Adipose tissue (tissue), 3 donors: ENCODE measurements around the gene TMEM145. TPM values are rescaled to one million over a fixed set of nuclear protein-coding genes. Genes with fewer than 3 reads are reported as not detected.
"Not testable (repeated sequence)": the region's sequence is repeated elsewhere in the genome, so short reads cannot be mapped to it uniquely, and the experiment has no call there.

Experiments used
- H3K27ac ChIP-seq: one replicate; pipeline ENCODE4 v1.5.1; 2013; ENCODE audit warnings: low read depth, low read length
- WGBS, 3 donors: extraction: QIAGEN DNeasy Blood & Tissue Kit; methylation state at CpG; one replicate each; pipeline ENCODE4 v1.1.7; 2013; 5-methylcytosine and 5-hydroxymethylcytosine counted together
- polyA plus RNA-seq, 3 donors: library from polyadenylated mRNA; stranded (reverse); fragments of 200-250 nt; gene quantifications; one replicate each; pipeline ENCODE4 v1.2.3, GENCODE V29; 2013
- donor health status: healthy with polysubstance abuse.
- donor health status: Bipolar disorder and iron deficiency.
- donor health status: healthy.

Gene TMEM145
- polyA plus RNA-seq, 3 donors = 0.10 to 1.4 TPM; not detected in 1

- H3K27ac ChIP-seq = no peak overlapping the region
- 4 to 6% (median 5%) methylated on average over 33 to 37 of the region's 37 CpGs for WGBS, 3 donors
Measured at GRCh38 chr19:42325896-42326771, 13.0 kb downstream of the TMEM145 start.

- no peak overlapping the region for H3K27ac ChIP-seq
Measured at GRCh38 chr19:42326969-42327368, 13.9 kb downstream of the TMEM145 start.

GRCh38 chr19:42327381-42327780 lies 14.3 kb downstream of the TMEM145 start:
- no peak overlapping the region for H3K27ac ChIP-seq
- WGBS, 3 donors = 89 to 97% (median 89%) methylated on average over 5 of the region's 5 CpGs

- 58 to 73% (median 63%) methylated on average over 1 of the region's 1 CpG for WGBS, 3 donors
- no peak overlapping the region for H3K27ac ChIP-seq
Measured at GRCh38 chr19:42328106-42328505, 15.0 kb downstream of the TMEM145 start.

- no peak overlapping the region for H3K27ac ChIP-seq
- 81 to 86% (median 82%) methylated on average over 2 of the region's 2 CpGs for WGBS, 3 donors
Measured at GRCh38 chr19:42328854-42329253, 15.7 kb downstream of the TMEM145 start.

GRCh38 chr19:42330241-42330711 lies 17.2 kb downstream of the TMEM145 start:
- WGBS, 3 donors = 31 to 58% (median 34%) methylated on average over 2 of the region's 2 CpGs
- no peak overlapping the region for H3K27ac ChIP-seq

- H3K27ac ChIP-seq = not testable (repeated sequence)
- WGBS, 3 donors = 87 to 93% (median 88%) methylated on average over 3 of the region's 3 CpGs
Measured at GRCh38 chr19:42331333-42331732, 18.2 kb downstream of the TMEM145 start.

- no peak overlapping the region for H3K27ac ChIP-seq
- WGBS, 3 donors = 89 to 93% (median 93%) methylated on average over 6 of the region's 6 CpGs
Measured at GRCh38 chr19:42332059-42332458, 18.9 kb downstream of the TMEM145 start.

GRCh38 chr19:42333018-42333417 lies 19.9 kb downstream of the TMEM145 start:
- H3K27ac ChIP-seq = no peak overlapping the region
- 89 to 99% (median 93%) methylated on average over 3 of the region's 3 CpGs for WGBS, 3 donors

- no peak overlapping the region for H3K27ac ChIP-seq
- 86 to 91% (median 90%) methylated on average over 19 to 21 of the region's 21 CpGs for WGBS, 3 donors
Measured at GRCh38 chr19:42333975-42334696, 21.0 kb downstream of the TMEM145 start.

GRCh38 chr19:42334697-42335373 lies 21.7 kb downstream of the TMEM145 start:
- WGBS, 3 donors = 86 to 91% (median 88%) methylated on average over 13 of the region's 13 CpGs

GRCh38 chr19:42335374-42335936 lies 22.3 kb downstream of the TMEM145 start:
- 81 to 87% (median 81%) methylated on average over 7 of the region's 7 CpGs for WGBS, 3 donors
- H3K27ac ChIP-seq = no peak overlapping the region

More at GRCh38 chr19:42334697-42335373, 21.7 kb downstream of the TMEM145 start:
- no peak overlapping the region for H3K27ac ChIP-seq

- no peak overlapping the region for H3K27ac ChIP-seq
- WGBS, 3 donors = 94 to 96% (median 95%) methylated on average over 19 of the region's 19 CpGs
Measured at GRCh38 chr19:42335971-42336370, 22.9 kb downstream of the TMEM145 start.

GRCh38 chr19:42339126-42339860 lies 26.2 kb downstream of the TMEM145 start:
- not testable (repeated sequence) for H3K27ac ChIP-seq
- WGBS, 3 donors = 89 to 90% (median 90%) methylated on average over 7 of the region's 7 CpGs

GRCh38 chr19:42339922-42340321 lies 26.8 kb downstream of the TMEM145 start:
- 90 to 98% (median 97%) methylated on average over 4 of the region's 4 CpGs for WGBS, 3 donors

GRCh38 chr19:42343344-42344110 lies 30.4 kb downstream of the TMEM145 start:
- WGBS, 3 donors = 80 to 88% (median 82%) methylated on average over 15 to 17 of the region's 17 CpGs
- H3K27ac ChIP-seq = no peak overlapping the region

More at GRCh38 chr19:42339922-42340321, 26.8 kb downstream of the TMEM145 start:
- not testable (repeated sequence) for H3K27ac ChIP-seq

- H3K27ac ChIP-seq = no peak overlapping the region
- WGBS, 3 donors = 85 to 89% (median 86%) methylated on average over 17 to 18 of the region's 18 CpGs
Measured at GRCh38 chr19:42344336-42344893, 31.3 kb downstream of the TMEM145 start.
